ENCODE measurements around the gene FOXK1. TPM values are rescaled to one million over a fixed set of nuclear protein-coding genes. Genes with fewer than 3 reads are reported as not detected.

FOXK1 gene
- total and polyA plus RNA-seq, 12 donors: 3.6 to 30.6 (median 24.2) TPM

DNA sequence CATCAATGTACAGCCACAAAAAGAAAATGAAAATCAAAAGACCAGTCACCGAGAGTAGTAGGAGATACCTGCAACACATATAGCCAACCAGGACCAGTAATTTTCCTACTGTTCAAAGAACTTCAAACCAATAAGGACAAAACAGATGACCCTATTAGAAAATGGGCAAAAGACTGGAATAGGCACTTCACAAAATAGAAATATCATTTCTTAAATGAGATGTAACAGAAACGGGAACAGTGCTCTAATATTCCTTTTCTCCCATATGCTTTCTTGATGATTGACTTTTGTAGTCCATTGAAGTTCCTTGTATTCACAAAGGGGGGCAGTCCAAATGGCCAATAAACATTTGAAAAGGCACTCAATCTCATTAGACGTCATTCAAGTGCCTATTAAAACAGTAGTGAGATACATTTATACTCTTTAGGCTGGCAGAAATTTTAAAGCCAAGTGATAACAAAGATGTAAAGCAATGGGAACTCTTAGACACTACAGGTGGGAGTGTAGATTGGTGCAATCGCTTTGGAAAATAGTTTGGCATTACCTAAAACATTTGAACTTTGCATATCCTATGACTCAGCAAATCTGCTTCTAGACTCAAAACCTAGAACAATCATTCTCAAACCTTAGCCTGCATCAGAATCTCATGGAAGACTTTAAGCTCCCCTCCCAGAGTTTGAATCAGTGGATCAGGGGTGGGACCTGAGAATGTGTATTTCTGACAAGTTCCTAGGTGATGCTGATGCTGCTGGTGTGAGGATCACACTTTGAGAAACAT lies 24.3 kb upstream of the FOXK1 start:
- DNase-seq (no peak), ATAC-seq (no peak)
- Histone ChIP-seq H3K27me3 (no peaks in the 10 kb centered on the region), H3K9me3 (peaks cover 0 to 20% (median 6%) of the 10 kb centered on the region in 11 donors), H3K4me1 (peaks cover 0 to 14% (median 5%) of the 10 kb centered on the region in 9 donors), H3K36me3 (no peaks in the 10 kb centered on the region), H3K27ac (no peak overlapping the region), H3K4me3 (no peak overlapping the region)
- WGBS, 2 donors: 63 to 81% methylated on average over 4 of the region's 4 CpGs
- TF ChIP-seq, protein P1, sequence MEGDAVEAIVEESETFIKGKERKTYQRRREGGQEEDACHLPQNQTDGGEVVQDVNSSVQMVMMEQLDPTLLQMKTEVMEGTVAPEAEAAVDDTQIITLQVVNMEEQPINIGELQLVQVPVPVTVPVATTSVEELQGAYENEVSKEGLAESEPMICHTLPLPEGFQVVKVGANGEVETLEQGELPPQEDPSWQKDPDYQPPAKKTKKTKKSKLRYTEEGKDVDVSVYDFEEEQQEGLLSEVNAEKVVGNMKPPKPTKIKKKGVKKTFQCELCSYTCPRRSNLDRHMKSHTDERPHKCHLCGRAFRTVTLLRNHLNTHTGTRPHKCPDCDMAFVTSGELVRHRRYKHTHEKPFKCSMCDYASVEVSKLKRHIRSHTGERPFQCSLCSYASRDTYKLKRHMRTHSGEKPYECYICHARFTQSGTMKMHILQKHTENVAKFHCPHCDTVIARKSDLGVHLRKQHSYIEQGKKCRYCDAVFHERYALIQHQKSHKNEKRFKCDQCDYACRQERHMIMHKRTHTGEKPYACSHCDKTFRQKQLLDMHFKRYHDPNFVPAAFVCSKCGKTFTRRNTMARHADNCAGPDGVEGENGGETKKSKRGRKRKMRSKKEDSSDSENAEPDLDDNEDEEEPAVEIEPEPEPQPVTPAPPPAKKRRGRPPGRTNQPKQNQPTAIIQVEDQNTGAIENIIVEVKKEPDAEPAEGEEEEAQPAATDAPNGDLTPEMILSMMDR (IDR thresholded peaks at IDR 0.05): no peak
- intact Hi-C loops (cut with DNase I): no loop called here

DNA sequence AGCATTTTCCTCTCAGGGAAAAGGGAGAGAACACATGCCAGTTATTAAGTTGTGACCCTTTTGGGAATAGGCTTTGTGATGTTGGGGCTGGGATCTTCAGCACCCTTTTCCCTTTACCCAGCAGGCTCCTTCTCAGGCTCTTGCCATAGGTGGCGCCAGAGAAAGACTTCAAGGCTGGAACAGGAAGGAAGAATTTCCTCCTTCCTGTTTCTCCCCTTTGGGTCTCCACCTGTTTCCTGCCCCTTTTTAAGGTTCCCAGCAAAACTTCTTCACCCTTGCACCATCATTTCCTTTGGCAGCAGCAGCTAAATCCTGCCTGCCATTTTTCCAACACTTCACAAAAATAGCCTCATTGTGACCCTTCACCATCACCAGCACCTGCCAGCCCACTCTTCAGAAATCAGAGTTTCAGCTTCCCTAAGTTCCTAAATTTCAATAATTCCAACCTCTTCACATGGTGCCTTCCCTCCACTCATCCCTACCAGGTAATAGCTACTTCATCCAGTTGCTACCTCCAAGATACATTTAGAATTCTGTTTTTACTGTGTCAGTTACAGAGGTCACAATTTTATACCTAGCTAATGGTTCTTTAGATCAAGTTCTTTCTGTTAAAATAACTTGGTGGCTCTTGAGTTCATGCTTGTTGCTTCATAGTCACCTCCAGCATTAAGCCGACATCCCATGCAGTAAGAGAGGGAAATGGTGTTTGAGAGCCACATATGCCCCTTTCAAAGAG lies 22.4 kb upstream of the FOXK1 start:
- ATAC-seq: no peak
- H3K27ac ChIP-seq: no peak overlapping the region
- TF ChIP-seq, protein P1 (IDR thresholded peaks at IDR 0.05): peak in 3 of 9 donors; percentile 14 to 29 (median 23)
- H3K36me3 ChIP-seq: no peaks in the 10 kb centered on the region
- no peaks in the 10 kb centered on the region for H3K27me3 ChIP-seq
- peaks cover 0 to 14% (median 5%) of the 10 kb centered on the region in 9 donors for H3K4me1 ChIP-seq
- WGBS, 2 donors: 72 to 100% methylated on average over 1 to 2 of the region's 2 CpGs
- DNase-seq: no peak
- H3K9me3 ChIP-seq: peaks cover 0 to 20% (median 6%) of the 10 kb centered on the region in 11 donors
- no peak overlapping the region for H3K4me3 ChIP-seq
- intact Hi-C loops (cut with DNase I): no loop called here

DNA sequence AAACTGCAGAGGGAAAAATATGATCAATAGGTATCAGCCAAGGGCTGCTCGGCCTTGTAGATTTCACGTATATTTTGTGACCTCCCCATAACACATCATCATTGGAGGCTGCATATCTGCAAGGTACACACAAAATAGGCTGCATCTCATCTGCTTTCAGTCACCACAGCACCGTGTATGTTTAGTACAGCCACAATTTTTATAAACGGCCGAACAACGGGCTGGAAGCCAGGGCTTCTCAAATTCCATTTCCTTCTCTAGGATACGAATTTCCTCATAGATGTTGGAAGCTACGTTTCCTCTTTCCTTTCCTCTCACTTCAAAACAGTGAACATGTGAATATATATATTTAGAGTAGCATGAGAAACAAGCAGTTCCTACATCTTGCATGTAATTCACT lies 20.2 kb upstream of the FOXK1 start:
- DNase-seq (no peak), ATAC-seq (peak in 1 of 8 donors; percentile 20)
- Histone ChIP-seq H3K27me3 (no peaks in the 10 kb centered on the region), H3K4me1 (peaks cover 0 to 17% (median 5%) of the 10 kb centered on the region in 9 donors), H3K9me3 (peaks cover 0 to 20% (median 6%) of the 10 kb centered on the region in 11 donors), H3K27ac (peak overlapping the region in 1 of 10 donors; percentile 35), H3K4me3 (no peak overlapping the region), H3K36me3 (no peaks in the 10 kb centered on the region)
- TF ChIP-seq, protein P1 (IDR thresholded peaks at IDR 0.05): no peak
- intact Hi-C loops (cut with DNase I): no loop called here
- 38 to 39% methylated on average over 8 of the region's 8 CpGs for WGBS, 2 donors

DNA sequence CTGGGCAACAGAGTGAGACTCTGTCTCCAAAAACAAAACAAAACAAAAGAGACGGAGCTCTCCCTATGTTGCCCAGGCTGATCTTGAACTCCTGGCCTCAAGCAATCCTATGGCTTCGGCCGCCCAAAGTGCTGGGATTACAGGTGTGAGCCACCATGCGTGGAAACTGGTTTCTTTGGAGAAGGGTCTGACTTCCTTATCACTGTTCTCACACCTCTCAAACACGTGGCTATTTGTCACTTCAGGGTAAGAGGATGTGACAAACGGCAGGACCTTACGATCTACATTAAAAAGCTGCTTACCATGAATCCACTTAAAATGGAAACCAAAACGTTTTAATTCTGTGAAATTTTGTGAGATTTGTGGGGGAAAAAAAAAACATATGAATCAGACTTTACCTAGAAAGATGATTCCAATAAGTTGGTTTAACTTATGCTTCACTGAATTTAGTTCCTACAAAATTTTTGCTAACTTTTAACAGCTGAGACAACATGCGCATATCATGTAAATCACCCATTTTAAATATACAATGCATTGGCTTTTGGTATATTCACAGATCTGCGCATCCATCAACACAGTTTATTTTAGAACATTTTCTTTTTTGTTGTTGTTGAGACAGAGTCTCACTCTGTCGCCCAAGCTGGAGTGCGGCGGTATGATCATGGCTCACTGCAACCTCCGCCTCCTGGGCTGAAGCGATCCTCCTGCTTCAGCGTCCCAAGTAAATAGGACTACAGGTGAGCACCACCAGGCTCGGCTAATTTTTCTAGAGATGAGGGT lies 18.7 kb upstream of the FOXK1 start:
- H3K4me3 ChIP-seq: no peak overlapping the region
- TF ChIP-seq, protein P1 (IDR thresholded peaks at IDR 0.05): no peak
- intact Hi-C loops (cut with DNase I): no loop called here
- no peak overlapping the region for H3K27ac ChIP-seq
- H3K27me3 ChIP-seq: no peaks in the 10 kb centered on the region
- ATAC-seq: no peak
- DNase-seq: no peak
- peaks cover 0 to 17% (median 5%) of the 10 kb centered on the region in 9 donors for H3K4me1 ChIP-seq
- H3K36me3 ChIP-seq: no peaks in the 10 kb centered on the region
- peaks cover 0 to 14% (median 6%) of the 10 kb centered on the region in 11 donors for H3K9me3 ChIP-seq
- WGBS, 2 donors: 84% methylated on average over 17 of the region's 17 CpGs

Data from heart right ventricle (tissue), 16 donors.